HEK293 (cell line): ENCODE measurements around the gene ERCC1.

Experiments
- CTCF ChIA-PET: fragments of 350-600 bp; formaldehyde crosslinking; extraction: SDS; loops from one replicate; lab custom pipeline; 2021; ENCODE audit warnings: antibody characterized with exemption; lab: Yijun Ruan, JAX
- POLR2A ChIA-PET: fragments of 300-600 bp; formaldehyde crosslinking; extraction: SDS; loops from one replicate; lab custom pipeline; 2020; ENCODE audit warnings: antibody characterized with exemption, inconsistent platforms; lab: Yijun Ruan, JAX
- H3K27ac ChIP-seq: fragments of 200-500 bp; sonication (Bioruptor generic); 2 replicates; pipeline ENCODE4 v1.5.1; 2014; ENCODE audit warnings: low read depth, low read length, control low read depth, inconsistent platforms; ENCODE audit errors: extremely low read depth
- H3K36me3 ChIP-seq, 2 experiments: fragments of 200-500 bp in 1 of 2; sonication (Bioruptor generic) in 1 of 2; 1 replicate in 1 of 2; 2 replicates in 1 of 2; pipeline ENCODE4 v1.5.1; 2014 to 2017; ENCODE audit warnings: inconsistent platforms in 2 of 2, low read length in 2 of 2; ENCODE audit not compliant: control insufficient read depth in 2 of 2, insufficient read depth in 1 of 2
- H3K4me1 ChIP-seq: fragments of 200-500 bp; sonication (Bioruptor generic); 2 replicates; pipeline ENCODE4 v1.5.1; 2014; ENCODE audit warnings: mild to moderate bottlenecking, low read length, inconsistent platforms; ENCODE audit not compliant: control insufficient read depth, insufficient read depth
- H3K4me3 ChIP-seq: 2 replicates; pipeline ENCODE4 v1.5.1; 2011; ENCODE audit warnings: low read depth, mild to moderate bottlenecking, control low read depth, low read length, moderate library complexity
- H3K9me3 ChIP-seq: fragments of 200-500 bp; sonication (Bioruptor generic); 2 replicates; pipeline ENCODE4 v1.5.1; 2014; ENCODE audit warnings: low read depth, low read length, inconsistent platforms; ENCODE audit not compliant: control insufficient read depth, insufficient read depth
- AEBP2 ChIP-seq: fragments of 450-650 bp; formaldehyde crosslinking; IDR thresholded peaks from 2 replicates; pipeline ENCODE4 v1.5.1; 2016; ENCODE audit warnings: missing biosample characterization, missing genetic modification characterization, borderline replicate concordance
- BCL11B ChIP-seq: fragments of 450-650 bp; formaldehyde crosslinking; IDR thresholded peaks from 2 replicates; pipeline ENCODE4 v1.5.1; 2016; ENCODE audit warnings: low read depth, missing biosample characterization, missing genetic modification characterization
- HOXA7 ChIP-seq: sonication (generic); formaldehyde crosslinking; IDR thresholded peaks from 2 replicates; pipeline ENCODE4 v1.8.1; 2022; ENCODE audit warnings: missing genetic modification reagents, borderline replicate concordance
- INSM2 ChIP-seq: fragments of 450-650 bp; formaldehyde crosslinking; IDR thresholded peaks from 2 replicates; pipeline ENCODE4 v1.5.1; 2016; ENCODE audit warnings: missing biosample characterization, missing genetic modification characterization
- PRDM1 ChIP-seq: fragments of 450-650 bp; formaldehyde crosslinking; IDR thresholded peaks from 2 replicates; pipeline ENCODE4; 2016; ENCODE audit warnings: missing biosample characterization, missing genetic modification characterization
- PRDM2 ChIP-seq: fragments of 450-650 bp; formaldehyde crosslinking; IDR thresholded peaks from 2 replicates; pipeline ENCODE4 v1.5.1; 2016; ENCODE audit warnings: missing biosample characterization, missing genetic modification characterization, borderline replicate concordance
- SCRT2 ChIP-seq: fragments of 450-650 bp; formaldehyde crosslinking; IDR thresholded peaks from 2 replicates; pipeline ENCODE4 v1.5.1; 2016; ENCODE audit warnings: missing biosample characterization, missing genetic modification characterization
- ZBTB44 ChIP-seq: fragments of 450-650 bp; IDR thresholded peaks from 2 replicates; pipeline ENCODE4 v1.5.1; 2018; ENCODE audit warnings: missing biosample characterization, mild to moderate bottlenecking, missing genetic modification characterization
- ZBTB8A ChIP-seq: fragments of 450-650 bp; formaldehyde crosslinking; IDR thresholded peaks from 2 replicates; pipeline ENCODE4 v1.5.1; 2016; ENCODE audit warnings: missing biosample characterization, missing genetic modification characterization
- ZNF114 ChIP-seq: fragments of 450-650 bp; formaldehyde crosslinking; IDR thresholded peaks from 2 replicates; pipeline ENCODE4 v1.5.0; 2017; ENCODE audit warnings: missing biosample characterization, missing genetic modification characterization
- ZNF174 ChIP-seq: fragments of 450-650 bp; formaldehyde crosslinking; IDR thresholded peaks from 2 replicates; pipeline ENCODE4 v1.5.0; 2017; ENCODE audit warnings: missing biosample characterization, mild to moderate bottlenecking, missing genetic modification characterization
- ZNF18 ChIP-seq: fragments of 450-650 bp; formaldehyde crosslinking; IDR thresholded peaks from 2 replicates; pipeline ENCODE4 v1.5.1; 2016; ENCODE audit warnings: missing biosample characterization, missing genetic modification characterization
- ZNF221 ChIP-seq: fragments of 450-650 bp; formaldehyde crosslinking; IDR thresholded peaks from 2 replicates; pipeline ENCODE4 v1.5.1; 2017; ENCODE audit warnings: missing biosample characterization, missing genetic modification characterization, borderline replicate concordance
- ZNF223 ChIP-seq: fragments of 450-650 bp; formaldehyde crosslinking; IDR thresholded peaks from 2 replicates; pipeline ENCODE4 v1.5.1; 2016; ENCODE audit warnings: missing biosample characterization, missing genetic modification characterization
- ZNF335 ChIP-seq: fragments of 450-650 bp; formaldehyde crosslinking; conservative IDR thresholded peaks from 2 replicates; pipeline ENCODE4 v1.5.1; 2016; ENCODE audit warnings: missing biosample characterization, missing genetic modification characterization
- ZNF391 ChIP-seq: fragments of 450-650 bp; formaldehyde crosslinking; IDR thresholded peaks from 2 replicates; pipeline ENCODE4 v1.5.1; 2016; ENCODE audit warnings: low read depth, missing biosample characterization, missing genetic modification characterization, borderline replicate concordance
- ZNF514 ChIP-seq: fragments of 450-650 bp; formaldehyde crosslinking; IDR thresholded peaks from 2 replicates; pipeline ENCODE4 v1.5.1; 2016; ENCODE audit warnings: missing biosample characterization, missing genetic modification characterization
- ZNF561 ChIP-seq: fragments of 450-650 bp; IDR thresholded peaks from 2 replicates; pipeline ENCODE4 v1.5.1; 2018; ENCODE audit warnings: missing biosample characterization, missing genetic modification characterization, borderline replicate concordance
- ZNF580 ChIP-seq: fragments of 450-650 bp; formaldehyde crosslinking; IDR thresholded peaks from 2 replicates; pipeline ENCODE4 v1.5.1; 2016; ENCODE audit warnings: missing biosample characterization, missing genetic modification characterization
- ZNF600 ChIP-seq: fragments of 450-650 bp; formaldehyde crosslinking; IDR thresholded peaks from 2 replicates; pipeline ENCODE4 v1.5.1; 2016; ENCODE audit warnings: missing biosample characterization, missing genetic modification characterization
- ZNF701 ChIP-seq: fragments of 450-650 bp; formaldehyde crosslinking; IDR thresholded peaks from 2 replicates; pipeline ENCODE4 v1.5.1; 2016; ENCODE audit warnings: missing biosample characterization, missing genetic modification characterization
- ZNF707 ChIP-seq: fragments of 450-650 bp; formaldehyde crosslinking; IDR thresholded peaks from 2 replicates; pipeline ENCODE4 v1.5.1; 2016; ENCODE audit warnings: missing biosample characterization, missing genetic modification characterization
- ZNF768 ChIP-seq: fragments of 450-650 bp; formaldehyde crosslinking; IDR thresholded peaks from 2 replicates; pipeline ENCODE4 v1.5.1; 2018; ENCODE audit warnings: missing biosample characterization, mild to moderate bottlenecking, missing genetic modification characterization
- ZNF776 ChIP-seq: fragments of 450-650 bp; formaldehyde crosslinking; IDR thresholded peaks from 2 replicates; pipeline ENCODE4 v1.5.0; 2017; ENCODE audit warnings: missing biosample characterization, missing genetic modification characterization, borderline replicate concordance

The ERCC1 gene

GRCh38 chr19:45424191-45425058, 708 bp upstream of the ERCC1 start:
- H3K36me3 ChIP-seq: peaks cover 3 to 14% of the 10 kb centered on the region in 2 experiments; a peak in 2 of 3 replicates
- H3K27ac ChIP-seq: peak overlapping the region; percentile 88
- peak overlapping the region; percentile 50 for H3K4me3 ChIP-seq
- no peaks in the 10 kb centered on the region for H3K9me3 ChIP-seq
- H3K4me1 ChIP-seq: peaks cover 10% of the 10 kb centered on the region
- POLR2A ChIA-PET: interaction anchor here (0.7 to 1.4 kb wide), 8 partner anchors 17 to 572 kb away, joined by 3 to 7 read pairs (median 4); partner anchors contain the start of genes FOSB and PPP1R13L
- CTCF ChIA-PET: interaction anchor here (0.6 to 2.1 kb wide), 8 partner anchors 15 to 66 kb away, joined by 3 to 15 read pairs (median 6); partner anchors contain the start of gene PPP1R13L
- TF ChIP-seq ZNF768 (tag by site-specific recombination) (peak; percentile 42; the same call in 1 of the 2 replicates), ZNF561 (tag by site-specific recombination) (peak; percentile 5; the same call in 1 of the 2 replicates), ZNF776 (tag by site-specific recombination) (no peak), INSM2 (tag by site-specific recombination) (no peak), ZNF707 (tag by site-specific recombination) (no peak), ZNF335 (tag by site-specific recombination) (peak; percentile 71; the same call in 1 of the 2 replicates), ZNF221 (tag by site-specific recombination) (no peak), SCRT2 (no peak), ZNF18 (tag by site-specific recombination) (no peak), HOXA7 (CRISPR knock-in tag) (no peak), ZNF600 (tag by site-specific recombination) (no peak), ZNF701 (tag by site-specific recombination) (no peak), ZNF223 (tag by site-specific recombination) (no peak), ZNF580 (tag by site-specific recombination) (no peak), PRDM1 (tag by site-specific recombination) (peak; percentile 80), ZNF114 (tag by site-specific recombination) (no peak), ZNF391 (no peak), ZBTB8A (no peak; the same call in 1 of the 2 replicates), ZNF174 (tag by site-specific recombination) (no peak), PRDM2 (tag by site-specific recombination) (no peak), AEBP2 (no peak), ZBTB44 (tag by site-specific recombination) (peak; percentile 17; the same call in 1 of the 2 replicates), BCL11B (tag by site-specific recombination) (peak; percentile 52; the same call in 1 of the 2 replicates), ZNF514 (tag by site-specific recombination) (no peak)
